Dedifferentiated amniotic fluid mesenchymal stem cell (primary cell): ENCODE results near the gene AFDN.

Source experiments
- DNase-seq: peaks from one replicate; pipeline ENCODE4 v3.0.0-alpha.2; 2016; ENCODE audit errors: extremely low spot score

The AFDN gene

GRCh38 chr6:167842457-167842856 lies 15.7 kb downstream of the AFDN start:
- DNase-seq = no peak

GRCh38 chr6:167843023-167843422 lies 16.3 kb downstream of the AFDN start:
- DNase-seq = no peak

- no peak for DNase-seq
These were observed 19.1 kb downstream of the AFDN start for GRCh38 chr6:167845856-167846255.

- DNase-seq = no peak
These were observed 20.4 kb downstream of the AFDN start for GRCh38 chr6:167846997-167847606.

GRCh38 chr6:167847936-167848335 lies 21.2 kb downstream of the AFDN start:
- no peak for DNase-seq

- DNase-seq = no peak
These were observed 22.1 kb downstream of the AFDN start for GRCh38 chr6:167848783-167849182.

- no peak for DNase-seq
These were observed 23.2 kb downstream of the AFDN start for GRCh38 chr6:167849846-167850459.

- DNase-seq = no peak
These were observed 24.1 kb downstream of the AFDN start for GRCh38 chr6:167850782-167851181.

- no peak for DNase-seq
These were observed 24.8 kb downstream of the AFDN start for GRCh38 chr6:167851370-167851952.

- peak; percentile 90 for DNase-seq
These were observed 29.2 kb downstream of the AFDN start for GRCh38 chr6:167855825-167856425.

- no peak for DNase-seq
These were observed 29.8 kb downstream of the AFDN start for GRCh38 chr6:167856474-167856873.

- no peak for DNase-seq
These were observed 30.4 kb downstream of the AFDN start for GRCh38 chr6:167856999-167857660.

GRCh38 chr6:167858086-167858591 lies 31.4 kb downstream of the AFDN start:
- DNase-seq = peak; percentile 36

- no peak for DNase-seq
These were observed 32.3 kb downstream of the AFDN start for GRCh38 chr6:167858842-167859664.

- DNase-seq = no peak
These were observed 34.0 kb downstream of the AFDN start for GRCh38 chr6:167860550-167861226.

- no peak for DNase-seq
These were observed 34.7 kb downstream of the AFDN start for GRCh38 chr6:167861424-167861823.

- DNase-seq = no peak
These were observed 37.2 kb downstream of the AFDN start for GRCh38 chr6:167863897-167864296.

GRCh38 chr6:167866642-167867041 lies 39.9 kb downstream of the AFDN start:
- no peak for DNase-seq

- DNase-seq = no peak
These were observed 43.6 kb downstream of the AFDN start for GRCh38 chr6:167870321-167870720.

- DNase-seq = no peak
These were observed 46.0 kb downstream of the AFDN start for GRCh38 chr6:167872538-167873210.
